ENCODE results near the gene ELK1.

GRCh38 chrX:47629419-47630200 lies 20.8 kb downstream of the ELK1 start, which contains the start of gene CFP:
- TF ChIP-seq ZNF311 (tag by site-specific recombination; IDR thresholded peaks at IDR 0.05; ENCODE audit: borderline replicate concordance) (no peak), ZNF26 (tag by site-specific recombination; IDR thresholded peaks at IDR 0.05) (no peak), ZNF776 (tag by site-specific recombination; IDR thresholded peaks at IDR 0.05; ENCODE audit: borderline replicate concordance) (no peak), ZNF274 (IDR thresholded peaks at IDR 0.05; ENCODE audit: low read length) (no peak), ZNF274 (tag by site-specific recombination; IDR thresholded peaks at IDR 0.05; ENCODE audit: borderline replicate concordance) (no peak), CTCF (tag by site-specific recombination; IDR thresholded peaks at IDR 0.05) (no peak), ZBTB21 (tag by site-specific recombination; IDR thresholded peaks at IDR 0.05) (no peak), TCF7L2 (IDR thresholded peaks at IDR 0.05; ENCODE audit: borderline replicate concordance, low read depth, low read length) (no peak), ZNF558 (tag by site-specific recombination; IDR thresholded peaks at IDR 0.05) (no peak)
- TF ChIP-seq, protein P1, sequence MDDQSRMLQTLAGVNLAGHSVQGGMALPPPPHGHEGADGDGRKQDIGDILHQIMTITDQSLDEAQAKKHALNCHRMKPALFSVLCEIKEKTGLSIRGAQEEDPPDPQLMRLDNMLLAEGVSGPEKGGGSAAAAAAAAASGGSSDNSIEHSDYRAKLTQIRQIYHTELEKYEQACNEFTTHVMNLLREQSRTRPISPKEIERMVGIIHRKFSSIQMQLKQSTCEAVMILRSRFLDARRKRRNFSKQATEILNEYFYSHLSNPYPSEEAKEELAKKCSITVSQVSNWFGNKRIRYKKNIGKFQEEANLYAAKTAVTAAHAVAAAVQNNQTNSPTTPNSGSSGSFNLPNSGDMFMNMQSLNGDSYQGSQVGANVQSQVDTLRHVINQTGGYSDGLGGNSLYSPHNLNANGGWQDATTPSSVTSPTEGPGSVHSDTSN (CRISPR knock-in tag; IDR thresholded peaks at IDR 0.05), result no peak
- TF ChIP-seq, protein P2, sequence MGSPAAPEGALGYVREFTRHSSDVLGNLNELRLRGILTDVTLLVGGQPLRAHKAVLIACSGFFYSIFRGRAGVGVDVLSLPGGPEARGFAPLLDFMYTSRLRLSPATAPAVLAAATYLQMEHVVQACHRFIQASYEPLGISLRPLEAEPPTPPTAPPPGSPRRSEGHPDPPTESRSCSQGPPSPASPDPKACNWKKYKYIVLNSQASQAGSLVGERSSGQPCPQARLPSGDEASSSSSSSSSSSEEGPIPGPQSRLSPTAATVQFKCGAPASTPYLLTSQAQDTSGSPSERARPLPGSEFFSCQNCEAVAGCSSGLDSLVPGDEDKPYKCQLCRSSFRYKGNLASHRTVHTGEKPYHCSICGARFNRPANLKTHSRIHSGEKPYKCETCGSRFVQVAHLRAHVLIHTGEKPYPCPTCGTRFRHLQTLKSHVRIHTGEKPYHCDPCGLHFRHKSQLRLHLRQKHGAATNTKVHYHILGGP (tag by site-specific recombination; IDR thresholded peaks at IDR 0.05), result no peak
- TF ChIP-seq, protein P3, sequence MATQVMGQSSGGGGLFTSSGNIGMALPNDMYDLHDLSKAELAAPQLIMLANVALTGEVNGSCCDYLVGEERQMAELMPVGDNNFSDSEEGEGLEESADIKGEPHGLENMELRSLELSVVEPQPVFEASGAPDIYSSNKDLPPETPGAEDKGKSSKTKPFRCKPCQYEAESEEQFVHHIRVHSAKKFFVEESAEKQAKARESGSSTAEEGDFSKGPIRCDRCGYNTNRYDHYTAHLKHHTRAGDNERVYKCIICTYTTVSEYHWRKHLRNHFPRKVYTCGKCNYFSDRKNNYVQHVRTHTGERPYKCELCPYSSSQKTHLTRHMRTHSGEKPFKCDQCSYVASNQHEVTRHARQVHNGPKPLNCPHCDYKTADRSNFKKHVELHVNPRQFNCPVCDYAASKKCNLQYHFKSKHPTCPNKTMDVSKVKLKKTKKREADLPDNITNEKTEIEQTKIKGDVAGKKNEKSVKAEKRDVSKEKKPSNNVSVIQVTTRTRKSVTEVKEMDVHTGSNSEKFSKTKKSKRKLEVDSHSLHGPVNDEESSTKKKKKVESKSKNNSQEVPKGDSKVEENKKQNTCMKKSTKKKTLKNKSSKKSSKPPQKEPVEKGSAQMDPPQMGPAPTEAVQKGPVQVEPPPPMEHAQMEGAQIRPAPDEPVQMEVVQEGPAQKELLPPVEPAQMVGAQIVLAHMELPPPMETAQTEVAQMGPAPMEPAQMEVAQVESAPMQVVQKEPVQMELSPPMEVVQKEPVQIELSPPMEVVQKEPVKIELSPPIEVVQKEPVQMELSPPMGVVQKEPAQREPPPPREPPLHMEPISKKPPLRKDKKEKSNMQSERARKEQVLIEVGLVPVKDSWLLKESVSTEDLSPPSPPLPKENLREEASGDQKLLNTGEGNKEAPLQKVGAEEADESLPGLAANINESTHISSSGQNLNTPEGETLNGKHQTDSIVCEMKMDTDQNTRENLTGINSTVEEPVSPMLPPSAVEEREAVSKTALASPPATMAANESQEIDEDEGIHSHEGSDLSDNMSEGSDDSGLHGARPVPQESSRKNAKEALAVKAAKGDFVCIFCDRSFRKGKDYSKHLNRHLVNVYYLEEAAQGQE (tag by site-specific recombination; IDR thresholded peaks at IDR 0.05), result no peak
- TF ChIP-seq, protein P4, sequence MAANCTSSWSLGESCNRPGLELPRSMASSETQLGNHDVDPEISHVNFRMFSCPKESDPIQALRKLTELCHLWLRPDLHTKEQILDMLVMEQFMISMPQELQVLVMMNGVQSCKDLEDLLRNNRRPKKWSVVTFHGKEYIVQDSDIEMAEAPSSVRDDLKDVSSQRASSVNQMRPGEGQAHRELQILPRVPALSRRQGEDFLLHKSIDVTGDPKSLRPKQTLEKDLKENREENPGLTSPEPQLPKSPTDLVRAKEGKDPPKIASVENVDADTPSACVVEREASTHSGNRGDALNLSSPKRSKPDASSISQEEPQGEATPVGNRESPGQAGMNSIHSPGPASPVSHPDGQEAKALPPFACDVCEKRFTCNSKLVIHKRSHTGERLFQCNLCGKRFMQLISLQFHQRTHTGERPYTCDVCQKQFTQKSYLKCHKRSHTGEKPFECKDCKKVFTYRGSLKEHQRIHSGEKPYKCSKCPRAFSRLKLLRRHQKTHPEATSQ (tag by site-specific recombination; IDR thresholded peaks at IDR 0.05), result no peak
- TF ChIP-seq, protein P5, sequence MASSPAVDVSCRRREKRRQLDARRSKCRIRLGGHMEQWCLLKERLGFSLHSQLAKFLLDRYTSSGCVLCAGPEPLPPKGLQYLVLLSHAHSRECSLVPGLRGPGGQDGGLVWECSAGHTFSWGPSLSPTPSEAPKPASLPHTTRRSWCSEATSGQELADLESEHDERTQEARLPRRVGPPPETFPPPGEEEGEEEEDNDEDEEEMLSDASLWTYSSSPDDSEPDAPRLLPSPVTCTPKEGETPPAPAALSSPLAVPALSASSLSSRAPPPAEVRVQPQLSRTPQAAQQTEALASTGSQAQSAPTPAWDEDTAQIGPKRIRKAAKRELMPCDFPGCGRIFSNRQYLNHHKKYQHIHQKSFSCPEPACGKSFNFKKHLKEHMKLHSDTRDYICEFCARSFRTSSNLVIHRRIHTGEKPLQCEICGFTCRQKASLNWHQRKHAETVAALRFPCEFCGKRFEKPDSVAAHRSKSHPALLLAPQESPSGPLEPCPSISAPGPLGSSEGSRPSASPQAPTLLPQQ (tag by site-specific recombination; IDR thresholded peaks at IDR 0.05), result no peak
- TF ChIP-seq, protein P6, sequence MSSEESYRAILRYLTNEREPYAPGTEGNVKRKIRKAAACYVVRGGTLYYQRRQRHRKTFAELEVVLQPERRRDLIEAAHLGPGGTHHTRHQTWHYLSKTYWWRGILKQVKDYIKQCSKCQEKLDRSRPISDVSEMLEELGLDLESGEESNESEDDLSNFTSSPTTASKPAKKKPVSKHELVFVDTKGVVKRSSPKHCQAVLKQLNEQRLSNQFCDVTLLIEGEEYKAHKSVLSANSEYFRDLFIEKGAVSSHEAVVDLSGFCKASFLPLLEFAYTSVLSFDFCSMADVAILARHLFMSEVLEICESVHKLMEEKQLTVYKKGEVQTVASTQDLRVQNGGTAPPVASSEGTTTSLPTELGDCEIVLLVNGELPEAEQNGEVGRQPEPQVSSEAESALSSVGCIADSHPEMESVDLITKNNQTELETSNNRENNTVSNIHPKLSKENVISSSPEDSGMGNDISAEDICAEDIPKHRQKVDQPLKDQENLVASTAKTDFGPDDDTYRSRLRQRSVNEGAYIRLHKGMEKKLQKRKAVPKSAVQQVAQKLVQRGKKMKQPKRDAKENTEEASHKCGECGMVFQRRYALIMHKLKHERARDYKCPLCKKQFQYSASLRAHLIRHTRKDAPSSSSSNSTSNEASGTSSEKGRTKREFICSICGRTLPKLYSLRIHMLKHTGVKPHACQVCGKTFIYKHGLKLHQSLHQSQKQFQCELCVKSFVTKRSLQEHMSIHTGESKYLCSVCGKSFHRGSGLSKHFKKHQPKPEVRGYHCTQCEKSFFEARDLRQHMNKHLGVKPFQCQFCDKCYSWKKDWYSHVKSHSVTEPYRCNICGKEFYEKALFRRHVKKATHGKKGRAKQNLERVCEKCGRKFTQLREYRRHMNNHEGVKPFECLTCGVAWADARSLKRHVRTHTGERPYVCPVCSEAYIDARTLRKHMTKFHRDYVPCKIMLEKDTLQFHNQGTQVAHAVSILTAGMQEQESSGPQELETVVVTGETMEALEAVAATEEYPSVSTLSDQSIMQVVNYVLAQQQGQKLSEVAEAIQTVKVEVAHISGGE (tag by site-specific recombination; conservative IDR thresholded peaks at IDR 0.05; ENCODE audit: low read depth), result no peak
